H1 (cell line): ENCODE data around the gene IMP3. TPM values are rescaled to one million over a fixed set of nuclear protein-coding genes. Genes with fewer than 3 reads are reported as not detected.

ENCODE experiments used
- CHD2 ChIP-seq: IDR thresholded peaks from 2 replicates; pipeline ENCODE4 v1.6.1; 2012; ENCODE audit warnings: low read length, improper control_type of control experiment
- CHD7 ChIP-seq: fragments of 300-600 bp; sonication (generic); IDR thresholded peaks from 2 replicates; pipeline ENCODE4 v1.7.1; 2012; ENCODE audit warnings: low read length, moderate library complexity, mild to moderate bottlenecking, inconsistent platforms; ENCODE audit not compliant: insufficient replicate concordance
- EZH2 ChIP-seq: fragments of 200-600 bp; sonication (generic); IDR thresholded peaks from 2 replicates; pipeline ENCODE4 v1.7.1; 2012; ENCODE audit warnings: low read depth, mild to moderate bottlenecking, moderate library complexity, low read length, inconsistent platforms; ENCODE audit not compliant: severe bottlenecking
- NRF1 ChIP-seq: IDR thresholded peaks from 2 replicates; pipeline ENCODE4 v1.6.1; 2011; ENCODE audit warnings: mild to moderate bottlenecking, low read depth, low read length, improper control_type of control experiment
- POU5F1 ChIP-seq: IDR thresholded peaks from 2 replicates; pipeline ENCODE4 v1.6.1; 2011; ENCODE audit warnings: low read depth, mild to moderate bottlenecking, low read length, moderate library complexity
- RFX5 ChIP-seq: IDR thresholded peaks from 2 replicates; pipeline ENCODE4 v1.6.1; 2011; ENCODE audit warnings: low read depth, low read length, improper control_type of control experiment, borderline replicate concordance
- SIRT6 ChIP-seq: IDR thresholded peaks from one replicate; pipeline ENCODE4 v1.7.1; 2012; ENCODE audit warnings: low read length, inconsistent platforms
- polyA plus RNA-seq, 7 experiments: library from polyadenylated mRNA; depleted of rRNA in 3 of 7; stranded (reverse) in 5 of 7; unstranded in 2 of 7; fragments of >200 nt in 5 of 7; fragments of 200-250 nt in 2 of 7; gene quantifications; 1 replicate in 5 of 7; 2 replicates in 1 of 7; 4 replicates in 1 of 7; pipeline versions ENCODE4 v1.2.1 to v1.2.3, GENCODE V29; 2011 to 2013; ENCODE audit warnings: missing spikeins in 2 of 7, mixed read lengths in 2 of 7
- total RNA-seq: library from RNA; stranded (reverse); fragmentation: NEBNext Ultra II Directional; extraction: Animal tissue kit (Norgen Biotek cat#: 25700); gene quantifications from 2 replicates; pipeline ENCODE4 v1.2.1, GENCODE V29; 2021

The IMP3 gene
- total and polyA plus RNA-seq, 2 of the 8 experiments (the other 6 are each of a cell fraction or from before 2014, with no cell fraction given): 114 to 273 TPM

GRCh38 chr15:75662823-75663519 is 22.9 kb upstream of the IMP3 start (continued):
- TF ChIP-seq RFX5 (no peak), NRF1 (no peak), POU5F1 (no peak), SIRT6 (no peak), EZH2 (no peak), CHD7 (no peak), CHD2 (no peak)
